HL-60 (cell line): Measurements from ENCODE around the gene PRRC2B.
"Not testable (repeated sequence)": the region's sequence is repeated elsewhere in the genome, so short reads cannot be mapped to it uniquely, and the experiment has no call there.

Experiments
- DNase-seq, 2 experiments: peaks; one replicate each; pipeline ENCODE4 v3.0.0-alpha.2; 2010 to 2020; ENCODE audit warnings: low read depth in 1 of 2, low spot score in 1 of 2
- H3K27ac ChIP-seq: fragments of 250-450 bp; sonication (Bioruptor Pico); replicated peaks from 2 replicates; pipeline ENCODE4 v1.5.1; 2020; ENCODE audit warnings: mild to moderate bottlenecking, moderate library complexity
- H3K27me3 ChIP-seq: fragments of 250-450 bp; sonication (Bioruptor Pico); 2 replicates; pipeline ENCODE4 v1.5.1; 2021; ENCODE audit warnings: mild to moderate bottlenecking, moderate library complexity; ENCODE audit not compliant: insufficient read depth, poor library complexity, severe bottlenecking
- H3K4me3 ChIP-seq: replicated peaks from 2 replicates; pipeline ENCODE4 v1.5.1; 2011; ENCODE audit warnings: mild to moderate bottlenecking, control low read depth, low read length; ENCODE audit not compliant: insufficient read depth
- GABPA ChIP-seq: IDR thresholded peaks from 2 replicates; pipeline ENCODE4 v1.6.1; 2012; ENCODE audit warnings: low read depth
- POLR2AphosphoS5 ChIP-seq: IDR thresholded peaks from 2 replicates; pipeline ENCODE4 v1.6.1; 2012; ENCODE audit warnings: low read depth
- SPI1 ChIP-seq: IDR thresholded peaks from 2 replicates; pipeline ENCODE4 v1.6.1; 2012; ENCODE audit warnings: low read depth, mild to moderate bottlenecking, borderline replicate concordance
- TF ChIP-seq, protein P1 (sequence below): IDR thresholded peaks from 2 replicates; pipeline ENCODE4 v1.6.1; 2012; ENCODE audit warnings: low read depth; ENCODE audit not compliant: insufficient replicate concordance
- TF ChIP-seq, protein P2 (sequence below): IDR thresholded peaks from one replicate; pipeline ENCODE4 v1.5.1; 2011; ENCODE audit warnings: low read length, control low read depth, inconsistent platforms; ENCODE audit not compliant: insufficient read depth

PRRC2B gene

DNA sequence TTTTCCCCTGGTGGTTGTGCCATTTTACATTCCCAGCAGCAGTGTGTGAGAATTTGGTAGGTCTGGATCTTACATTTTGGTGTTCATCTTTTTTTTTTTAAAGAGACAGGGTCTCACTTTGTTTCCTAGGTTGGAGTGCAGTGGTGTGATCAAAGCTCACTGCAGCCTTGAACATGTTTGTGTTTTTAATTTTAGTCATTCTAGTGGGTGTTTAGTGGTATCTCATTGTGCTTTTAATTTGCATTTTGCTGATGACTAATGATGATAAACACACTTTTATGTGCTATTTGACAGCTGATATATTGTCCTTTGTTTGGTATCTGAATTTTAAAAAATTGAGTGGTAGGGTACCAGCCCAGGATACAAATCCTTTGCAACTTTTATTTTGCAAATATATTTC is 55.4 kb downstream of the PRRC2B start:
- Histone ChIP-seq H3K27ac (no peak overlapping the region), H3K4me3 (no peak overlapping the region), H3K27me3 (no peaks in the 10 kb centered on the region)
- DNase-seq = no peak
- TF ChIP-seq GABPA (no peak), POLR2AphosphoS5 (no peak)
- TF ChIP-seq, protein P1, sequence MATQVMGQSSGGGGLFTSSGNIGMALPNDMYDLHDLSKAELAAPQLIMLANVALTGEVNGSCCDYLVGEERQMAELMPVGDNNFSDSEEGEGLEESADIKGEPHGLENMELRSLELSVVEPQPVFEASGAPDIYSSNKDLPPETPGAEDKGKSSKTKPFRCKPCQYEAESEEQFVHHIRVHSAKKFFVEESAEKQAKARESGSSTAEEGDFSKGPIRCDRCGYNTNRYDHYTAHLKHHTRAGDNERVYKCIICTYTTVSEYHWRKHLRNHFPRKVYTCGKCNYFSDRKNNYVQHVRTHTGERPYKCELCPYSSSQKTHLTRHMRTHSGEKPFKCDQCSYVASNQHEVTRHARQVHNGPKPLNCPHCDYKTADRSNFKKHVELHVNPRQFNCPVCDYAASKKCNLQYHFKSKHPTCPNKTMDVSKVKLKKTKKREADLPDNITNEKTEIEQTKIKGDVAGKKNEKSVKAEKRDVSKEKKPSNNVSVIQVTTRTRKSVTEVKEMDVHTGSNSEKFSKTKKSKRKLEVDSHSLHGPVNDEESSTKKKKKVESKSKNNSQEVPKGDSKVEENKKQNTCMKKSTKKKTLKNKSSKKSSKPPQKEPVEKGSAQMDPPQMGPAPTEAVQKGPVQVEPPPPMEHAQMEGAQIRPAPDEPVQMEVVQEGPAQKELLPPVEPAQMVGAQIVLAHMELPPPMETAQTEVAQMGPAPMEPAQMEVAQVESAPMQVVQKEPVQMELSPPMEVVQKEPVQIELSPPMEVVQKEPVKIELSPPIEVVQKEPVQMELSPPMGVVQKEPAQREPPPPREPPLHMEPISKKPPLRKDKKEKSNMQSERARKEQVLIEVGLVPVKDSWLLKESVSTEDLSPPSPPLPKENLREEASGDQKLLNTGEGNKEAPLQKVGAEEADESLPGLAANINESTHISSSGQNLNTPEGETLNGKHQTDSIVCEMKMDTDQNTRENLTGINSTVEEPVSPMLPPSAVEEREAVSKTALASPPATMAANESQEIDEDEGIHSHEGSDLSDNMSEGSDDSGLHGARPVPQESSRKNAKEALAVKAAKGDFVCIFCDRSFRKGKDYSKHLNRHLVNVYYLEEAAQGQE = no peak

DNA sequence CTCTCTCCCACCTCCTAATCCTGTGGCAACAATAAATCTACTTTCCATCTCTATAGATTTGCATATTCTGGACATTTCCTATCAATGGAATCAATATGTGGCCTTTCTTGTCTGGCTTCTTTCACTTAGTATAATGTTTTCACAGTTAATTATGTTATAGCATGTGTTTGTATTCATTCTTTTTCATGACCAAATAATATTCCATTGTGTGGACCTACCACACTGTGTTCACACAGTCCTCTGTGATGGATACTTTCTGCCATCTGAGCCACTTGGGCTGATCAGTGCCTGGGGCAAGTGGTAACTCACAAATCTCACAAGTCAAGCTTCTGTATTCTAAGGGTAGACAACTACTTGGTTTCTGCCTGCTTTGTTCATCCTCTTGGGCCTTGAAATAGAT is 60.1 kb downstream of the PRRC2B start:
- DNase-seq = no peak
- Histone ChIP-seq H3K4me3 (no peak overlapping the region), H3K27ac (no peak overlapping the region), H3K27me3 (no peaks in the 10 kb centered on the region)
- TF ChIP-seq GABPA (no peak), SPI1 (no peak), POLR2AphosphoS5 (no peak)
- TF ChIP-seq, protein P2, sequence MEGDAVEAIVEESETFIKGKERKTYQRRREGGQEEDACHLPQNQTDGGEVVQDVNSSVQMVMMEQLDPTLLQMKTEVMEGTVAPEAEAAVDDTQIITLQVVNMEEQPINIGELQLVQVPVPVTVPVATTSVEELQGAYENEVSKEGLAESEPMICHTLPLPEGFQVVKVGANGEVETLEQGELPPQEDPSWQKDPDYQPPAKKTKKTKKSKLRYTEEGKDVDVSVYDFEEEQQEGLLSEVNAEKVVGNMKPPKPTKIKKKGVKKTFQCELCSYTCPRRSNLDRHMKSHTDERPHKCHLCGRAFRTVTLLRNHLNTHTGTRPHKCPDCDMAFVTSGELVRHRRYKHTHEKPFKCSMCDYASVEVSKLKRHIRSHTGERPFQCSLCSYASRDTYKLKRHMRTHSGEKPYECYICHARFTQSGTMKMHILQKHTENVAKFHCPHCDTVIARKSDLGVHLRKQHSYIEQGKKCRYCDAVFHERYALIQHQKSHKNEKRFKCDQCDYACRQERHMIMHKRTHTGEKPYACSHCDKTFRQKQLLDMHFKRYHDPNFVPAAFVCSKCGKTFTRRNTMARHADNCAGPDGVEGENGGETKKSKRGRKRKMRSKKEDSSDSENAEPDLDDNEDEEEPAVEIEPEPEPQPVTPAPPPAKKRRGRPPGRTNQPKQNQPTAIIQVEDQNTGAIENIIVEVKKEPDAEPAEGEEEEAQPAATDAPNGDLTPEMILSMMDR = no peak
- TF ChIP-seq, protein P1 = no peak

DNA sequence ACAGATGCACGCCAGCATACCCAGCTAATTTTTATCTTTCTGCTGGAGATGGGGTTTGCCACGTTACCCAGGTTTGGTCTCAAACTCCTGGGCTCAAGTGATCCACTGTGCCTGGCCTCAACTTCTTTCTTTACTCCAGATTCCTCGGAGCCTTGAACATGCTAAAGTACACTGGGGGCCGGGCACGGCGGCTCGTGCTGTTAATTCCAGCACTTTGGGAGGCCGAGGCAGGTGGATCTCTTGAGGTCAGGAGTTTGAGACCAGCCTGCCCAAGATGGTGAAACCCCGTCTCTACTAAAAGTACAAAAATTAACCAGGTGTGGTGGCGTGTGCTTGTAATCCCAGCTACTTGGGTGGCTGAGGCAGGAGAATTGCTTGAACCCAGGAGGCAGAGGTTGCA is 61.8 kb downstream of the PRRC2B start:
- H3K27me3 ChIP-seq, H3K27ac ChIP-seq, DNase-seq, H3K4me3 ChIP-seq: not testable (repeated sequence)

DNA sequence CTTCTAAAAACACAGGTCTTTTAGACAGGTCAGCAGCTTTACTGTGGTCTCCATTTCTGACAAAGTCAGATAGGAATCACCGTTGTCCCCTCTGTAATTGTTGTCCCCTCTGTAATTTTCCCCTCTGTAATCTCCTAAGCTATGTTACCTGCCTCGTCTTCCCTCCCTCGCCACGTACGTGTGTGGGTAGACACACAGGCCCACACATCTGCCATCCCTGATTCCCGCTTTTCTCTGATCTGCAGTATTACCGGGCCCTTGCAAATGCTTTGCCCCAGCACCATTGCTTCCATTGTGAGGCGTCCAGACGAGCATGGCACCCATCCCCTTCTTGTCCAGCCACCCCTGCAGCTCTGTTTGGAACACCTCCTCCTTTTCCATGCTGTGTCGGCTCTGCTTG is 63.9 kb downstream of the PRRC2B start:
- Histone ChIP-seq H3K4me3 (no peak overlapping the region), H3K27ac (no peak overlapping the region)
- TF ChIP-seq GABPA (no peak), POLR2AphosphoS5 (no peak), SPI1 (no peak)
- TF ChIP-seq, protein P2 = no peak
- TF ChIP-seq, protein P1 = no peak

More for the DNA sequence above, 63.9 kb downstream of the PRRC2B start:
- no peaks in the 10 kb centered on the region for H3K27me3 ChIP-seq
- DNase-seq = no peak
